HG03460 (cell line): ENCODE results near the gene SLC66A2.

Experiments
- ATAC-seq: cut with Tn5 transposase; IDR thresholded peaks from one replicate; pipeline ENCODE4 v1.9.1; 2021; ENCODE audit not compliant: unreplicated experiment

The SLC66A2 gene

GRCh38 chr18:79921984-79922965 lies 29.2 kb downstream of the SLC66A2 start:
- ATAC-seq = no peak

- no peak for ATAC-seq
Observed at GRCh38 chr18:79919089-79919488, 32.4 kb downstream of the SLC66A2 start.

- ATAC-seq = no peak
Observed at GRCh38 chr18:79918615-79919011, 32.8 kb downstream of the SLC66A2 start.

GRCh38 chr18:79917853-79918614 lies 33.4 kb downstream of the SLC66A2 start:
- ATAC-seq = no peak

GRCh38 chr18:79917169-79917852 lies 34.1 kb downstream of the SLC66A2 start:
- ATAC-seq = no peak

GRCh38 chr18:79916546-79917168 lies 34.8 kb downstream of the SLC66A2 start:
- ATAC-seq = no peak

- ATAC-seq = no peak
Observed at GRCh38 chr18:79916128-79916494, 35.3 kb downstream of the SLC66A2 start.

GRCh38 chr18:79915161-79916127 lies 36.0 kb downstream of the SLC66A2 start:
- ATAC-seq = no peak

- no peak for ATAC-seq
Observed at GRCh38 chr18:79914614-79915160, 36.8 kb downstream of the SLC66A2 start.

GRCh38 chr18:79912994-79913831 lies 38.2 kb downstream of the SLC66A2 start:
- no peak for ATAC-seq

GRCh38 chr18:79912409-79912991 lies 39.0 kb downstream of the SLC66A2 start:
- ATAC-seq = no peak

- ATAC-seq = no peak
Observed at GRCh38 chr18:79911344-79912270, 39.8 kb downstream of the SLC66A2 start.

- no peak for ATAC-seq
Observed at GRCh38 chr18:79910563-79911343, 40.7 kb downstream of the SLC66A2 start.

GRCh38 chr18:79906706-79907105 lies 44.7 kb downstream of the SLC66A2 start:
- no peak for ATAC-seq

GRCh38 chr18:79905993-79906392 lies 45.5 kb downstream of the SLC66A2 start:
- ATAC-seq = no peak

- no peak for ATAC-seq
Observed at GRCh38 chr18:79905389-79905911, 46.0 kb downstream of the SLC66A2 start.
